ENCODE data around the gene CMTM4.

DNA sequence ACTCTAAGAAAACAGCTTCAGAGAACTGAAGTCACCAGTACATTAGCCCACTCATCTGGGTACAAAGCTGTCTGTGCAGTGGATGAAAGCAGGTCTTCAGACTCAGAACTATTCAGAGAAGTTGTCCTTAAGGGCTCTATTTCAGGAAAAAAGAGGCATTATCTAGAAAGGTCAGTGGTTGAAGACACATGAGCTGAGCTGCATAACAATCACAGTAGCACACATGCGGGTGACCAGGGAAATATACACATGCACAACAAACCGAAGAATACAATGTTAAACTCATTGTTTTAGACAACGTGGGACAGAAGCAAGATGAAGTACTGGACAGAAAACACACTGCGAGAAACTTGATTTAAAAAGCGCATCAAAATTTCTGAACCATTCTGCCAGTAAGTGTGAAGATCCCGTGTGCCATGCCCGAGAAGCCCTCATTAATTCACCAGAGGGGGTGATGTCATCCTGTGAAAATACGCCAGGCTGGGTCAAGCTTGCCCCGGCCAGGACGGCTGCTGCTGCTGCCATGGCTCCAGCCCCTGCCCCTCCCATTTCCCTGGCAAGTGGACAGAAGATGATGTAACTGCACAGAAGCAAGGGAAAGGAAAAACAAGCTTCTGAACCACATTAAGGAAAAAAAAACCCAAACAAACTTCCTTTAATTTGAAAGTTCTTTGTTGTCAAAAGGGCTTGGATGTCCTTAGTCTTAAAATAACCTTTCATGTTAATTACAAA, 44.8 kb upstream of the CMTM4 start:
- TF ChIP-seq CREB1 (IDR thresholded peaks at IDR 0.05; ENCODE audit: low read depth) (no peak), EP300 (IDR thresholded peaks at IDR 0.05; ENCODE audit: borderline replicate concordance) (no peak), EGR1 (IDR thresholded peaks at IDR 0.05) (no peak), YY1 (IDR thresholded peaks at IDR 0.05; ENCODE audit: low read depth) (0 out of 2 replicates have a peak, but pooled peaks have one; percentile 33), FOXM1 (IDR thresholded peaks at IDR 0.05; ENCODE audit: borderline replicate concordance, low read depth) (no peak), TEAD4 (IDR thresholded peaks at IDR 0.05) (no peak), CEBPB (IDR thresholded peaks at IDR 0.05) (peak; percentile 59; the same call in 1 of the 2 replicates), RAD21 (IDR thresholded peaks at IDR 0.05; ENCODE audit: low read depth) (no peak), TCF12 (IDR thresholded peaks at IDR 0.05; ENCODE audit: low read depth) (no peak), NFIC (IDR thresholded peaks at IDR 0.05) (peak; percentile 75), ZBTB7A (IDR thresholded peaks at IDR 0.05; ENCODE audit: low read depth) (no peak)
- TF ChIP-seq, protein P1, sequence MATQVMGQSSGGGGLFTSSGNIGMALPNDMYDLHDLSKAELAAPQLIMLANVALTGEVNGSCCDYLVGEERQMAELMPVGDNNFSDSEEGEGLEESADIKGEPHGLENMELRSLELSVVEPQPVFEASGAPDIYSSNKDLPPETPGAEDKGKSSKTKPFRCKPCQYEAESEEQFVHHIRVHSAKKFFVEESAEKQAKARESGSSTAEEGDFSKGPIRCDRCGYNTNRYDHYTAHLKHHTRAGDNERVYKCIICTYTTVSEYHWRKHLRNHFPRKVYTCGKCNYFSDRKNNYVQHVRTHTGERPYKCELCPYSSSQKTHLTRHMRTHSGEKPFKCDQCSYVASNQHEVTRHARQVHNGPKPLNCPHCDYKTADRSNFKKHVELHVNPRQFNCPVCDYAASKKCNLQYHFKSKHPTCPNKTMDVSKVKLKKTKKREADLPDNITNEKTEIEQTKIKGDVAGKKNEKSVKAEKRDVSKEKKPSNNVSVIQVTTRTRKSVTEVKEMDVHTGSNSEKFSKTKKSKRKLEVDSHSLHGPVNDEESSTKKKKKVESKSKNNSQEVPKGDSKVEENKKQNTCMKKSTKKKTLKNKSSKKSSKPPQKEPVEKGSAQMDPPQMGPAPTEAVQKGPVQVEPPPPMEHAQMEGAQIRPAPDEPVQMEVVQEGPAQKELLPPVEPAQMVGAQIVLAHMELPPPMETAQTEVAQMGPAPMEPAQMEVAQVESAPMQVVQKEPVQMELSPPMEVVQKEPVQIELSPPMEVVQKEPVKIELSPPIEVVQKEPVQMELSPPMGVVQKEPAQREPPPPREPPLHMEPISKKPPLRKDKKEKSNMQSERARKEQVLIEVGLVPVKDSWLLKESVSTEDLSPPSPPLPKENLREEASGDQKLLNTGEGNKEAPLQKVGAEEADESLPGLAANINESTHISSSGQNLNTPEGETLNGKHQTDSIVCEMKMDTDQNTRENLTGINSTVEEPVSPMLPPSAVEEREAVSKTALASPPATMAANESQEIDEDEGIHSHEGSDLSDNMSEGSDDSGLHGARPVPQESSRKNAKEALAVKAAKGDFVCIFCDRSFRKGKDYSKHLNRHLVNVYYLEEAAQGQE (IDR thresholded peaks at IDR 0.05; ENCODE audit: low read depth): no peak
- TF ChIP-seq, protein P2, sequence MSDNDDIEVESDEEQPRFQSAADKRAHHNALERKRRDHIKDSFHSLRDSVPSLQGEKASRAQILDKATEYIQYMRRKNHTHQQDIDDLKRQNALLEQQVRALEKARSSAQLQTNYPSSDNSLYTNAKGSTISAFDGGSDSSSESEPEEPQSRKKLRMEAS (IDR thresholded peaks at IDR 0.05): peak; percentile 38; the same call in 1 of the 2 replicates

Data from Ishikawa (cell line).